ENCODE results near the gene TRIM39. TPM values are rescaled to one million over a fixed set of nuclear protein-coding genes. Genes with fewer than 3 reads are reported as not detected.

TRIM39 gene
- total and polyA plus RNA-seq, 2 of the 13 experiments (the other 11 are each of a cell fraction or from before 2014, with no cell fraction given): 7.7 to 14.6 TPM

- no peak for TF ChIP-seq TRIM22 (IDR thresholded peaks at IDR 0.05)
- TF ChIP-seq HNF4A (CRISPR knock-in tag; IDR thresholded peaks at IDR 0.05): peak; percentile 28; the same call in 1 of the 2 replicates
- no peak for TF ChIP-seq ZBTB34 (CRISPR knock-in tag; IDR thresholded peaks at IDR 0.05)
- TF ChIP-seq MED8 (CRISPR knock-in tag; IDR thresholded peaks at IDR 0.05; ENCODE audit: insufficient replicate concordance): peak; percentile 63
- peak; percentile 53 for TF ChIP-seq SIN3A (IDR thresholded peaks at IDR 0.05; ENCODE audit: borderline replicate concordance, low read depth, low read length)
- TF ChIP-seq NR0B2 (CRISPR knock-in tag; IDR thresholded peaks at IDR 0.05): peak; percentile 66
- TF ChIP-seq, protein P1, sequence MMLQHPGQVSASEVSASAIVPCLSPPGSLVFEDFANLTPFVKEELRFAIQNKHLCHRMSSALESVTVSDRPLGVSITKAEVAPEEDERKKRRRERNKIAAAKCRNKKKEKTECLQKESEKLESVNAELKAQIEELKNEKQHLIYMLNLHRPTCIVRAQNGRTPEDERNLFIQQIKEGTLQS (CRISPR knock-in tag; IDR thresholded peaks at IDR 0.05): peak; percentile 64; the same call in 1 of the 2 replicates
- TF ChIP-seq, protein P2, sequence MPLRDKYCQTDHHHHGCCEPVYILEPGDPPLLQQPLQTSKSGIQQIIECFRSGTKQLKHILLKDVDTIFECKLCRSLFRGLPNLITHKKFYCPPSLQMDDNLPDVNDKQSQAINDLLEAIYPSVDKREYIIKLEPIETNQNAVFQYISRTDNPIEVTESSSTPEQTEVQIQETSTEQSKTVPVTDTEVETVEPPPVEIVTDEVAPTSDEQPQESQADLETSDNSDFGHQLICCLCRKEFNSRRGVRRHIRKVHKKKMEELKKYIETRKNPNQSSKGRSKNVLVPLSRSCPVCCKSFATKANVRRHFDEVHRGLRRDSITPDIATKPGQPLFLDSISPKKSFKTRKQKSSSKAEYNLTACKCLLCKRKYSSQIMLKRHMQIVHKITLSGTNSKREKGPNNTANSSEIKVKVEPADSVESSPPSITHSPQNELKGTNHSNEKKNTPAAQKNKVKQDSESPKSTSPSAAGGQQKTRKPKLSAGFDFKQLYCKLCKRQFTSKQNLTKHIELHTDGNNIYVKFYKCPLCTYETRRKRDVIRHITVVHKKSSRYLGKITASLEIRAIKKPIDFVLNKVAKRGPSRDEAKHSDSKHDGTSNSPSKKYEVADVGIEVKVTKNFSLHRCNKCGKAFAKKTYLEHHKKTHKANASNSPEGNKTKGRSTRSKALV (CRISPR knock-in tag; IDR thresholded peaks at IDR 0.05): peak; percentile 76
- peak; percentile 94 for TF ChIP-seq DBP (CRISPR knock-in tag; IDR thresholded peaks at IDR 0.05; ENCODE audit: not compliant biosample characterization)
- peak; percentile 65 for TF ChIP-seq TAF15 (IDR thresholded peaks at IDR 0.05; ENCODE audit: low read depth, low read length, poor library complexity, severe bottlenecking)
- no peak for TF ChIP-seq SNRNP70 (IDR thresholded peaks at IDR 0.05; ENCODE audit: low read depth, low read length)
- peak; percentile 80; the same call in 1 of the 2 replicates for TF ChIP-seq ZNF567 (CRISPR knock-in tag; IDR thresholded peaks at IDR 0.05; ENCODE audit: borderline replicate concordance)
- TF ChIP-seq SRSF4 (IDR thresholded peaks at IDR 0.05; ENCODE audit: low read depth, low read length, poor library complexity, severe bottlenecking): no peak
- peak; percentile 80; the same call in 1 of the 2 replicates for TF ChIP-seq BORCS8-MEF2B (CRISPR knock-in tag; IDR thresholded peaks at IDR 0.05)
- no peak for TF ChIP-seq ZKSCAN1 (IDR thresholded peaks at IDR 0.05; ENCODE audit: low read length)
Measured at GRCh38 chr6:30344868-30345671, 18.3 kb downstream of the TRIM39 start, which contains the start of gene RPP21 (continued).
